ENCODE measurements around the gene ZBTB5. TPM values are rescaled to one million over a fixed set of nuclear protein-coding genes. Genes with fewer than 3 reads are reported as not detected.

Gene ZBTB5
- total and polyA plus RNA-seq, 2 of the 4 experiments (the other 2 are of a cell fraction), result 6.3 to 9.1 TPM

GRCh38 chr9:37407468-37407867 is 57.8 kb downstream of the ZBTB5 start:
- Histone ChIP-seq H2AFZ (replicated peaks; ENCODE audit: low read length, poor library complexity) (no peak overlapping the region), H3K4me2 (ENCODE audit: low read depth, low read length) (no peak overlapping the region), H3K79me1 (ENCODE audit: low read depth in 1 of 2, low read length in 2 of 2) (no peaks in the 10 kb centered on the region), H3K9me1 (ENCODE audit: insufficient read depth, low read length) (no peaks in the 10 kb centered on the region), H2BK5ac (ENCODE audit: low read depth, low read length, poor library complexity, severe bottlenecking) (no peak overlapping the region), H2BK20ac (ENCODE audit: low read depth, low read length) (no peak overlapping the region), H3K56ac (ENCODE audit: extremely low read depth, insufficient read depth, low read length) (no peak overlapping the region), H4K5ac (ENCODE audit: low read depth, low read length) (no peak overlapping the region), H3K4ac (ENCODE audit: low read depth, low read length) (no peak overlapping the region), H4K91ac (ENCODE audit: insufficient read depth, low read depth, low read length) (no peak overlapping the region), H2AK5ac (ENCODE audit: low read depth, low read length) (no peak overlapping the region), H3K4me3 (ENCODE audit: insufficient read depth, low read depth, low read length) (no peak overlapping the region), H3K9ac (ENCODE audit: low read depth, low read length) (no peak overlapping the region), H3K27me3 (ENCODE audit: control insufficient read depth, insufficient read depth, low read length) (peaks cover 2% of the 10 kb centered on the region), H3K14ac (replicated peaks; ENCODE audit: low read depth, low read length) (no peak overlapping the region), H3K23ac (ENCODE audit: low read depth, low read length) (no peak overlapping the region), H4K8ac (ENCODE audit: low read depth in 2 of 2, low read length in 2 of 2) (no peak overlapping the region), H3K27ac (ENCODE audit: insufficient read depth, low read length) (no peak overlapping the region), H3K36me3 (ENCODE audit: control insufficient read depth, insufficient read depth, low read length) (no peaks in the 10 kb centered on the region), H2BK15ac (ENCODE audit: low read depth, low read length) (no peak overlapping the region), H3K18ac (ENCODE audit: low read depth, low read length) (no peak overlapping the region), H4K20me1 (ENCODE audit: insufficient read depth, low read length) (no peaks in the 10 kb centered on the region), H3K9me3 (ENCODE audit: control insufficient read depth, insufficient read depth, low read length) (no peaks in the 10 kb centered on the region), H3K4me1 (ENCODE audit: control insufficient read depth, insufficient read depth, low read length) (no peaks in the 10 kb centered on the region; the same call in 1 of the 2 replicates), H2BK120ac (ENCODE audit: low read depth, low read length) (no peak overlapping the region), H2AK9ac (replicated peaks; ENCODE audit: low read depth, low read length, poor library complexity) (no peak overlapping the region)
- DNase-seq (no peak), ATAC-seq (ENCODE audit: low read depth) (no peak)
- dilution Hi-C loops (cut with HindIII; ENCODE audit: low sequenced_read_pairs, unreplicated experiment), result no loop called here
- in situ Hi-C loops (cut with MboI; ENCODE audit: low sequenced_read_pairs), result no loop called here
- CTCF ChIA-PET, result interaction anchor here (0.6 to 0.9 kb wide), 2 partner anchors 9 to 199 kb away, joined by 3 to 7 read pairs; no protein-coding TSS in a partner anchor
- intact Hi-C loops (cut with micrococcal nuclease), result no loop called here
- POLR2A ChIA-PET (ENCODE audit: unreplicated experiment), result no interaction called here
- no CpG with 5 or more reads among the region's 2 CpGs for WGBS, 2 experiments (ENCODE audit: extremely low coverage in 2 of 2, insufficient read length in 1 of 2)
- TF ChIP-seq MAFK (IDR thresholded peaks at IDR 0.05; ENCODE audit: low read depth, low read length) (peak; percentile 67; the same call in 1 of the 2 replicates), CEBPB (IDR thresholded peaks at IDR 0.05; ENCODE audit: low read depth, low read length) (no peak), FOS (IDR thresholded peaks at IDR 0.05; ENCODE audit: low read depth, low read length) (no peak)
- TF ChIP-seq, protein P1, sequence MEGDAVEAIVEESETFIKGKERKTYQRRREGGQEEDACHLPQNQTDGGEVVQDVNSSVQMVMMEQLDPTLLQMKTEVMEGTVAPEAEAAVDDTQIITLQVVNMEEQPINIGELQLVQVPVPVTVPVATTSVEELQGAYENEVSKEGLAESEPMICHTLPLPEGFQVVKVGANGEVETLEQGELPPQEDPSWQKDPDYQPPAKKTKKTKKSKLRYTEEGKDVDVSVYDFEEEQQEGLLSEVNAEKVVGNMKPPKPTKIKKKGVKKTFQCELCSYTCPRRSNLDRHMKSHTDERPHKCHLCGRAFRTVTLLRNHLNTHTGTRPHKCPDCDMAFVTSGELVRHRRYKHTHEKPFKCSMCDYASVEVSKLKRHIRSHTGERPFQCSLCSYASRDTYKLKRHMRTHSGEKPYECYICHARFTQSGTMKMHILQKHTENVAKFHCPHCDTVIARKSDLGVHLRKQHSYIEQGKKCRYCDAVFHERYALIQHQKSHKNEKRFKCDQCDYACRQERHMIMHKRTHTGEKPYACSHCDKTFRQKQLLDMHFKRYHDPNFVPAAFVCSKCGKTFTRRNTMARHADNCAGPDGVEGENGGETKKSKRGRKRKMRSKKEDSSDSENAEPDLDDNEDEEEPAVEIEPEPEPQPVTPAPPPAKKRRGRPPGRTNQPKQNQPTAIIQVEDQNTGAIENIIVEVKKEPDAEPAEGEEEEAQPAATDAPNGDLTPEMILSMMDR (conservative IDR thresholded peaks at IDR 0.05; ENCODE audit: low read depth, low read length), result peak; percentile 21; the same call in 1 of the 2 replicates
- BruUV-seq (replicated peaks), result no TSS peak

All from IMR-90 (cell line).